ENCODE results near the gene SLC22A25.
"Not testable (repeated sequence)": the region's sequence is repeated elsewhere in the genome, so short reads cannot be mapped to it uniquely, and the experiment has no call there.

Gene SLC22A25

DNA sequence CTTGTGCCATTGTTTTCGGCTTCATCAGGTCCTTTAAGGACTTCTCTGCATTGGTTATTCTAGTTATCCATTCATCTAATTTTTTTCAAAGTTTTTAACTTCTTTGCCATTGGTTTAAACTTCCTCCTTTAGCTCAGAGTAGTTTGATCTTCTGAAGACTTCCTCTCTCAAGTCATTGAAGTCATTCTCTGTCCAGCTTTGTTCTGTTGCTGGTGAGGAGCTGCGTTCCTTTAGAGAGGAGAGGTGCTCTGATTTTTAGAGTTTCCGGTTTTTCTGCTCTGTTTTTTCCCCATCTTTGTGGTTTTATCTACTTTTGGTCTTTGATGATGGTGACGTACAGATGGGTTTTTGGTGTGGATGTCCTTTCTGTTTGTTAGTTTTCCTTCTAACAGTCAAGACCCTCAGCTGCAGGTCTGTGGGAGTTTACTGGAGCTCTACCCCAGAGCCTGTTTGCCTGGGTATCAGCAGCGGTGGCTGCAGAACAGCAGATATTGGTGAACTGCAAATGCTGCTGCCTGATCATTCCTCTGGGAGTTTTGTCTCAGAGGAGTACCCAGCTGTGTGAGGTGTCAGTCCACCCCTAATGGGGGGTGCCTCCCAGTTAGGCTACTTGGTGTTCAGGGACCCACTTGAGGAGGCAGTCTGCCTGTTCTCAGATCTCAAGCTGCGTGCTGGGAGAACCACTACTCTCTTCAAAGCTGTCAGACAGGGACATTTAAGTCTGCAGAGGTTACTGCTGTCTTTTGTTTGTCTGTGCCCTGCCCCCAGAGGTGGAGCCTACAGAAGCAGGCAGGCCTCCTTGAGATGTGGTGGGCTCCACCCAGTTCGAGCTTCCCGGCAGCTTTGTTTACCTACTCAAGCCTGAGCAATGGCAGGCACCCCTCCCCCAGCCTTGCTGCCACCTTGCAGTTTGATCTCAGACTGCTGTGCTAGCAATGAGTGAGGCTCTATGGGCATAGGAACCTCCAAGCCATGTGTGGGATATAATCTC is 7.6 kb downstream of the SLC22A25 start:
- not testable (repeated sequence) for DNase-seq (ENCODE audit: low read depth in 2 of 2)

DNA sequence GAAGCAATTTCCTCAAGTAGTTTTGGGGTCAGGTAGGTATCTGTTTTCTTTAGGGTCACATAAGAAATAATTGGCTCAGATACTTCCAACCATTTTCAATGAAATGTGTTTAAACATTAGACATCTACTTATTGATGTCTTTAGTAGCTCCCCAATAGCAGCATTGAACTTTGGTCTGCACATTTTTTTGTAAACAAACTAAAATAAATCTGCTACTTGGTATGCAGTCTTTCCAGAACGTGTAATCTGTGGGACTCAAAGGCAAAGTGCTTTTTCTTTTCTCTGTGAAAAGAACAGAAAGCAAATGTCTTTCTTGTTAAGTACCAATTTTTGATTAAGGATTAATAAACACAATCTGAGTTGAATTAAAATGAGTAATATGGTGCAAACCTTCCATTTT is 13.6 kb downstream of the SLC22A25 start:
- DNase-seq (ENCODE audit: low read depth in 2 of 2) = no peak

DNA sequence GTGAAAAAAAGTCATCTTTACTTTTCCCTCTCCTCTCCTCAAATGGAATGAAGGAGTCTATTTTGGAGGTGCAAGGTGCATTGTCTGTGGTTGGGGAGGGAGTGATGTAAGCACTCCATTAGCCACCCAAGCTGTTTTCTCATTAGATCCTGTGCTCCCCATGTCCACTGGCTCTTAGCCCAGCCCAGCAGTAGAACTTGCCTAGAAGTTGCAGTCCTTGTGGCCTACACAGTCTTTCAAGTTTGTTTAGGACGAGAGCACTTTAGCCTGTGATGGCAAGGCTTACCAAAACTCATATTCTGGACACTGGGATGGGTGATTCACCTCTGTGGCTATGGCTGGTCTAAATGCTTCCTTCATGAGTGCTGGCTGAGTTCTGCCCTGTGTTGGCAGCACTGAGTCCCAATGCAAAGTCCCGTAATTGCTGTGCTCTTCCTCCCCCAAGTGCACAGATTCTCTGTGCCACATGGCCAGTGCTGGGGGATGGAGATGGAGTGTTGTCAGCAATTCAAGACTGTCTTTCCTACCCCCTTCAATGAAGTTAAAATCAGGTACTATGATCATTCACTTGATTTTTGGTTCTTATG is 15.8 kb downstream of the SLC22A25 start:
- no peak for DNase-seq (ENCODE audit: low read depth in 2 of 2)

DNA sequence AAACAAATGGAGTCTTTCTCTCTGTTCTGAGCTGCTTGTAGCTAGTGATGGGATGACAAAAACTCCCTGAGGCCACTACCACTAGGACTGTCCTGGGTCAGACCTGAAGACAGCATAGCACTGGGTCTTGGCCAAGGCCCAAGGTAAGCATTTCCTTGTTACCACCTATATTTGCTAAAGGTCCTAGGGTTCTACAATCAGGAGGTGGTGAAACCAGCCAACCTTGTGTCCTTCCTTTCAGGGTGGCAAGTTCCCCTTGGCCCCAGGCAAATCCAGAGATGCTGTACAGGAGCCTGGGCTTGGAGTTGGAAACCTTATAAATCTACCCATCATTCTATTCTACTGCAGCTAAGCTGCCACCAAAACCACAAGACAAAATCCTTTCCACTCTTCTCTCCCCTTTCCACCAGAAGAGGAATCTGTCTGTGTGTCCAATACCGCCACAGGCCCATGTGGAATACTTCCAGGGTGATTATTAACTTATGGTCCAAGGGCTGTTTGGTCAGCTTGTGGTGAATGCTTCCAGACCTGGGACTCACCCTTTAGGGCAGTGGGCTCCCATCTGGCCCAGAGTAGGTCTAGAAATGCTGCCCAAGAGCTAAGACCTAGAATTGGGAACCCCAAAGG is 16.8 kb downstream of the SLC22A25 start:
- DNase-seq (ENCODE audit: low read depth in 2 of 2) = no peak

DNA sequence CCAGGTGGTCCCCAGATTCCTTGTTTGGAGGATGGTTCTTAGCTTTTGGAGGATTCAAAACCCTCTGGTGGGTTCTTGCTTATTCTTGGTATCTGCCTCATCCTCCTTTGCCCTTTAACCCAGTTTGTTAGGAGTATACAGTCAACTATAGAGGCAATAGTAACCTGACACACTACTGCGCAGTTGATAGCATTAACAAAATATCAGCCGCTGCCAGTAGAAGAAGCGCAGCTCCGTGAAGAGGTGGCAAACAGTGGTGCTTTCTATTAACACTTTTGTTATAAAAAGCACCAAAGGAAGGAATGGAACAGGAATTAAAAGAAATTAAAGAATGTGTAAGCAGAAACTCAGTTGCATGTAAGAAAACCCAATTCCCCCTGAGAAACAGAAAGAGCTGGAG is 29.3 kb downstream of the SLC22A25 start:
- DNase-seq (ENCODE audit: low read depth in 2 of 2) = no peak

DNA sequence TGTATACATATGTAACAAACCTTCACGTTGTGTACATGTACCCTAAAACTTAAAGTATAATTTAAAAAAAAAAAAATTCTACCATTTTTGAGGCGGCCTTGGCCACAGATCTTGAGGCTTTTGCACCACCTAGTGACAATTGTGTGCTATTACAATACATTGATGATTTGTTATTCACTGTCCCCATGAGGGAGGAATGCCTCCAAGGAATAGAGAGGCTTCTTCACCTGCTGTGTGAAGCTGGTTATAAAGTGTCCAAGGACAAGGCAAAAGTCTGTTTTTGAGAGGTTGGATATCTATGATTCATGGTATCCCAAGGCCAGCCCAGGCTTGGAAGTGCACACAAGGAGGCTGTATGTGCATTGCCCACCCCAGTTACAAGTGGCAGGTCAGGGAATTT is 30.7 kb downstream of the SLC22A25 start:
- DNase-seq (ENCODE audit: low read depth in 2 of 2) = no peak

DNA sequence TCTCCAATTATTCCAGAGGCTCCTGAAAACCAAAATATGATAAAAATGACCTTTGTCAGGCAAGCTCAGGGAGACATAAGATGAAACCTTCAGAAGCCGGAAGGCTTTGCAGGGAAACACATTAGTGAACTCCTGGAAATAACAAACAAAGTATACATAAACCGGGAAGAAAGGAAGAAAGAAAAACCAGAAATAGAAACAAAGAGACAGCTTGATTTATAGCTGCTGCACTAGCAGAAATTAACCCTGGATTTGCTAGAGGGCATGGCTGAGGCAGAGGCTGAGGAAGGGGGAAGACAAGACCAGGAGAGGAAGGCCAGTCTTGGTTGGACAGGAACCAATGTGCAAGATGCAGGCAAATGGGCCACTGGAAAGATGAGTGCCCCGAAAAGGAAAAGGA is 33.3 kb downstream of the SLC22A25 start:
- no peak for DNase-seq (ENCODE audit: low read depth in 2 of 2)

Data from stimulated activated CD8-positive, alpha-beta memory T cell treated with anti-CD3 and anti-CD28 coated beads, Interleukin-2, amount 100 ng/mL, for 48 hours (primary cell).